HuH-7 (cell line): ENCODE data around the gene LIPC.

Source experiments
- DNase-seq: peaks from one replicate; pipeline ENCODE4 v3.0.0; 2011; ENCODE audit warnings: low spot score

Gene LIPC

DNA sequence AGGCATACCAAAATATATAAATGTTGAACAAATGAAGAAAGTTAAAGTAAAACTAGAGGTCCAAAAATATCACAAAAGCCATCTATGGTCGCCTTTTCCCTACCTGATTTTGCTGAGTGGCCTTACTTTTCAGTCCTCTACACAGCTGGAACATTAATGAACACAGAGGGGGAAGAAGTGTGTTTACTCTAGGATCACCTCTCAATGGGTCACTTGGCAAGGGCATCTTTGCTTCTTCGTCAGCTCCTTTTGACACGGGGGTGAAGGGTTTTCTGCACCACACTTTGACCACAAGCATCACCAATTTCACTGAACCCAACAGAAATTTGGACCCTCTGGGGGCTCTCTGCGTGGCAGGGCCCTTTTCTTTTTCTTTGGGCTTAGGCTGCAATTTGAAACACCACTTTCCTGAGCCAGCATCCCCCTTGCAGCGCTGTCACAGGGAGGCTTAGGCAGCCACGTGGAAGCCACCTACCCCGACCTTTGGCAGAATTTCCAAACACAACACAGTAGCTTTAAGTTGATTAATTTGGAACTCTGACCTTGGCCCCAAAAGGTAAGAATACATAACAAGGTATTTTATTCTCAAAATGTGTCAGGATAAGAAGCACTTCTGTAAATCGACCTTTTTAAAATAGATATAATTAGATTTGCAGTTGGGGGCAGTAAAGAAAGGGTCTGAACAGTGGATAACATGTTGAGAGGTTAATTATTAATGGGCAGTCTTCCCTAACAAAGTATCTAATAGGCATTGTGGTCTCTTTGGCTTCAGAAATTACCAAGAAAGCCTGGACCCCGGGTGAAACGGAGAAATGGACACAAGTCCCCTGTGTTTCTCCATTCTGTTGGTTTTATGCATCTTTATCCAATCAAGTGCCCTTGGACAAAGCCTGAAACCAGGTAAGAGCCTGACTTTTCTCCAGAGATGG lies at the start of gene LIPC:
Gene LIPC (plus strand): TSS at position 771 of the 929 bp plus-strand sequence. CDS start 42 bp downstream, at position 813.
- peak; percentile 48 for DNase-seq

DNA sequence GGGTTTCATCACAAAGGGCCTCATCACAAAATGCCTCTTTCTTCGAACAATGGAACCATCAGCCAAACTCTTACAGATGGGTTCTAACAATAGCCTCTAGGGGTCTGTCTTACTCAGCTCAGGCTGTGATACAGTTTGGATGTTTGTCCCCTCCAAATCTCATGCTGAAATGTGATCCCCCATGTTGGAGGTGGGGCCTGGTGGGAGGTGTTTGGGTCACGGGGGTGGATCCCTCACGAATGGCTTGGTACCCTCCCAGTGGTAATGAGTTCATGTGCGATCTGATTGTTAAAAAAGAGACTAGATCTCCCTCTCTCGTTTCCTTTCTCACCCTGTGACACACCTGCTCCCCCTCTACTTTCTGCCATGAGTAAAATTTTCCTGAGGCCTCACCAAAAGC lies 47.9 kb upstream of the LIPC start:
- no peak for DNase-seq

DNA sequence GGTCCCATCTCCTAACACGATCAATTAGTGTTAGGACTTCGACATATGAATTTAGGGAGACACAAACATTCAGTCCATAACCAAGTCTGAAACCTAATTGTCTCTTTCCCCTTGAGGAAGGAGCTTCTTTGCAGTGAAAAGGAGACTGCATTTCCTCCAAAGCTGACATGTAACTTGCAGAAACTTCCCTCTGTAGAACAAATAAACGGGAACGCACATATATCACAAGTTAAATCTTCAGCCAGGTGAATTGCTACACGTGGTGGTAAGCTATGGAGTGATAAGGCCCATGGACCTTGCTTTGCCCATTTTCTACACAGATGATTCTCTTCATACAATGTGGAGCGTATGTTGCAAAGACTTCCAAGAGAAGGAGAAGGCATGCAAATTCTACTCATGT lies 47.1 kb upstream of the LIPC start:
- no peak for DNase-seq

DNA sequence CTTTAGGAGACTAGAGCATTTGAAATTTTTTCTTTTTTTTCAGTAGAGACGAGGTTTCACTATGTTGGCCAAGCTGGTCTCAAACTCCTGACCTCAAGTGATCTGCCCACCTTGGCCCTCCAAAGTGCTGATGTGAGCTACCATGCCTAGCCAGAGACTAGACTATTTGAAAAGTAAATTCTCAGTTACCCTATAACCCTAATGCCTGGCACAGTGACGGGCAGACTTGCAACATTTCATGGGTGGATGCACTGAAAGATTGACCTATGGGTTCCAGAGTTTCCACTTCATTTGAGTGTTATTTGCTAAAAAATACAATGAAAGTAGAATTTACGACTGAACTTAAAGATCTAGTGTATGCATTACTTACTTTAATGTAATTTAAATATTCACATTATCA lies 45.7 kb upstream of the LIPC start:
- DNase-seq, result no peak

DNA sequence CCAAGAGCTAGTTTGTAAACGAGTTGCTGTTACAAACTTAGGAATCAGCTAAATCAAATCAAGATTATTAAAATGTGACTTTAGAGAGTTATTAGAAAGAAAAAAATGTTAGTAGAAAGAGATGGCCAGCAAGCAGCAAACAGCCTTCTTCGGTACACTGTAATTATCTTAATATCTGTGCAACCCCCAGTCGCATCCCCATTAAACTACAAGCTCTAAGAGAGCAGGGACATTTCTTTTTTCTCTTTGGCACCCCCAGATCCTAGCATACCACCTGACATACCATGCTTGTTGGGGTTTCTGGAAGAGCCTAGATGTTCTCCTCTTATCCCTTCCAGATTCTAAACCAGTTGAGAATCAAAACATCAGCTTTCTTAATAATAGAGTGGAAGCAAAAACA lies 45.1 kb upstream of the LIPC start:
- no peak for DNase-seq

DNA sequence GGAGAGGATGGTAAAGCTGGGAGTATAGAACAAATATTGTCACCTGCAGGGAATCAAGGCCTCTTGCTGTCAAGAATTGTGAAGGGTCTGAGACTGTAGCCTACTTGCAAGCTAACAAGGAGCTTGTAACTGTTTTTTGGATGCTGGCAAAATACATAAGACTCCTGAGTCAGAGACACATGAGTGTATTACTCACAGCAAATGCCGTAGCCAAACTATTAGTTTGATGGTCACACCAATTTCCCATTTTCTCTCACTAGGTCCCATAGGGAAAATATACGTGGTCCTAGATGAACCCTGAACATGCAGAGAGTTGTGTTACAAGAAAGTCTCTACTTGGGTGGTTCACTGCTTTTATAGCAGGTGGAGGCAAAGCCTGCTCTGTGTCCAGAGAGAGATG lies 44.7 kb upstream of the LIPC start:
- no peak for DNase-seq

DNA sequence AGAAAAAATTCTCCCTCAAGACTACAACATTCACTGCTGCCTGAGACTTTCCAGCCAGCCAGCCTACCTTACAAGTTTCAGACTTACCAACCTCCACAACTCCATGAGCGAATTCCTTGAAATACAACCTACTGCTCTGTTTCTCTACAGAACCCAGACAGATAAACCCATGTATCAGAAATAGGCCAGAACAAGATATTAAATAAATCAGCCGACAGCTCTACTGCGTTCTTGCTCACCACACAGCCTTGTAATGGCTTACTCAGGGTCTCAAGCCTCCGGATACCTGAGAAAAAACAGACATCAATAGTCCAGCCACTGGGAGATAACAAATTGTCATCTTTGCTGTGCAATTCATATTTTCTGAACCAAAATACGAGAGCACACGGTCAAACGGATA lies 43.6 kb upstream of the LIPC start:
- no peak for DNase-seq

DNA sequence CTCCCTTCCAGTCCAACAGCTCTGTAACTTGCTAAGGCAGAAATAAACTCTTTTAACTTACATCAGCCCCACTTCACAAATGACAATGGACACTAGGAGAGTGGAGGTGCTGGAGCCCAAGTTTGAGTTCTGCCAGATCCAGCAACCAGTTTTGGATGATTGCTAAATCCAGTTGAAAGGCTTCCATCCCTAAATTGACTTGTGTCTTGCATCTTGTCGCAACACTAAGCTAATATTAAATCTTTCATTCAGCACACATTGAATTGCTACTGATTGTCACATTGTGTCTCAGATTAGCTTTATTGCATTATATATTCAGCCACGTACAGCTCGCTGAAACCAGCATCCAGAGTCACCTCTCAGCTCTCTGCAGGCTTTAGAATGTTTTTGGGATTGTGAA lies 41.7 kb upstream of the LIPC start:
- no peak for DNase-seq

DNA sequence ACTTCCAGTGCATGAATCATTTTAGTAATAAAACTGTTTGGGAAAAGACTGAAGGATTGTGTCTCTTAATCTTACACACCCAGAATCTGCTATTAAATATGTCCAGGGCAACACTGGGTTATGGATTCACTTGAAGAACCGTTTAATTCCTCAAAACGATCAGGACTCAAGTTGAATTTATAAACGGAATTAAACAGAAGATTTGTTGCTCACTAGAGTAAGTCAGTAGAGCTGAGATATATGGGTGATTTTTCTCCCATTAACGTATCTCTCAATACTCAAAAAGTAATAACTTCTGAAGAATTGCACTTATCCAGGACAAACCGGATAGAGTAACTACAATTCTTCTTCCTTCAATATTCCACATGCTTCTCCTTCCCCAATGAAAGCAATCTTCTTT lies 41.1 kb upstream of the LIPC start:
- no peak for DNase-seq

DNA sequence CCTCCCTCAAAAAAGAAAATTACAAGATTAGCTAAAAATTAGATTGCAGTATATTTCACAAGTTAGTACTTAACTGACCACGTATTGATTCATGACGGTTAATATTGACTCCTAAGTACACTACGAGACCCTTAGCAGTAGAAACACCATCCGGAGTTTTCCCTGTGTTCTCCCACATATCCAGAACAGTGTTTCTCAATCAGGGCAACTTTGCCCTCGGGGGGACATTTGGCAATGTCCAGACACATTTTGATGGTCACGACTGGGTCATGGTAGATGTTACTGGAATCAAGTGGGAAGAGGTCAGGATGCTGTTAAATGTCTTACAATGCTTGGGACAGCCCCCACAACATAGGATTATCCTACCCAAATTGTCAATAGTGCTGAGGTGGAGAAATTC lies 40.7 kb upstream of the LIPC start:
- DNase-seq, result no peak

DNA sequence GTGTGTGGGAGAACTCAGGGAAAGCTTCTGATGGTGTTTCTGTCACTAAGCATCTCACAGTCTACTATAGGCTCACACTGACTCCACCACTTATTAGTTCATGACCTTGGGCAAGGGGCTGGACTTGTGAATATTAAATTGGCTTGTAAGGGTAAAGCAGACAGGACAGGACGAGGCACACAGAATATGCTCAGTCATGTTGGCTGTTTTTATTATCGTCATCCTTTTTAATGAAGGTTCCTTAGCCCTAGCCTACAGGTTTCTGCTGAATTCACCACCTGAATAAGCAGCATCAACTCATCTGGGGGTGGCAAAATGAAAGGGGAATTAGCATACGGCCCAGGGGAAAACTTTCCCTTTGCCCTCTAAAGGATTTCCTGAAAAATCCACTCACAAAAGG lies 39.6 kb upstream of the LIPC start:
- no peak for DNase-seq

DNA sequence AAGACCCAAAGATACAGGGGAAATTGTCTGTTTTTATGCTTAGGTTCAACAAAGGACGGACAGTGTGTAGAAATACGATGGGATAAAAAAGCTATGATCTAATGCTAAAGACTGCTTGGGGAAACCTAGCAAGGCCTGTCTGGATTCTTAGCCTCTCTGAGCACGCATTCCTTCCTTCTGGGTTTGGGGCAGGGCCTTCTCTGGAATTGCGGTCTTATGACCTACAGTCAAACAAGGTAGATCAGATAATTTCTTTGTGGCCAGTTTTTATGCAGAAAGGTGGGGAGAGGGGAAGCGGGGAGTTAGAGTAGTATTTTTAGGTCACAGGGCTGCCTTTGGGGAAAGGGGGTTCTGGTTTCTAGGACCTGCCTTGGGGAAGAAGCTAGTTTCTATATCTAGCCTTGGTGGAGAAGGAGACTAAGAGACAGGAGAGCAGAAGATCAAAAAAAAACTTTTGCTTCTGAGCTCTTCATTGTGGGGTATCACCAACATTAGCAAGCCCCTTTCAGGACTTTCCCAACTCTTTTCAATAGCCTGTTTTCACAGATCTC lies 39.1 kb upstream of the LIPC start:
- DNase-seq, result no peak

DNA sequence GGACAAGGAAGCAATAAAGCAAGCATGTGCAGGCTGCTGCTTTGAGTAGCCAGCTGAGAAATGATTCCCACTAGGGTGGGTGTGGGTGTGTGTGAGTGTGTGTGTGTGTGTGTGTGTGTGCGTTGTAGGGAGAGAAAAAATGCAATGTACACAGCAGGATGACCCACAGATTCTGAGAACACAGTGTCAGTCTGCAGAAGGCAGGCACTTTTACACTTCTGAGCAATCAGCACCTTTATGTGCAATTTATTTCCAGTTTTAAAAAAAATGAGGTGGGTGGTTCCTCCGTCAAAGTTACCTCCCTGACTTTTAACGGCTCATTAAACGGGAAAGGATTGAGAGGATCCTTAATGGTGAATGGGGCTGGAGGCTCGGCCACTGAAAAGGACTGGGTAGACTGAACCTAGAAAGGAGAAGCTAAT lies 38.5 kb upstream of the LIPC start:
- DNase-seq, result no peak

DNA sequence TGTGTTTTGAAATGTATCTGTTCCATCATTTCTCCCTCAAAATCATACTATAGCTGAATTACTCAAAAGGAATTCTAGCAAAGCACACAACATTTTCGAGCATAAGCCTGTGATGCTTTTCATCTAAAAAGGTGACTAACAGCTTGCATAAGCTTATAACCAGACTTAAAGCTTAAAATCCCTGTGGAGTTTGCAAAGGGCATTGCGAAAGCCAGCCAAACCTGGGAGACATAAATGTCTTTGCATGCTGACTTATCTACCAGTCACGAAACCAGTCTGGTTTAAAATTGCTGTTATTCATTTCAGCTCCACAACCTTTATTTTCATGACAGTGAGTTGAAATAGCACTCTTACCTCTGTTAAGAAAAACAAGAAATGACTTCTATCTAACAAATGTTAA lies 35.6 kb upstream of the LIPC start:
- no peak for DNase-seq

DNA sequence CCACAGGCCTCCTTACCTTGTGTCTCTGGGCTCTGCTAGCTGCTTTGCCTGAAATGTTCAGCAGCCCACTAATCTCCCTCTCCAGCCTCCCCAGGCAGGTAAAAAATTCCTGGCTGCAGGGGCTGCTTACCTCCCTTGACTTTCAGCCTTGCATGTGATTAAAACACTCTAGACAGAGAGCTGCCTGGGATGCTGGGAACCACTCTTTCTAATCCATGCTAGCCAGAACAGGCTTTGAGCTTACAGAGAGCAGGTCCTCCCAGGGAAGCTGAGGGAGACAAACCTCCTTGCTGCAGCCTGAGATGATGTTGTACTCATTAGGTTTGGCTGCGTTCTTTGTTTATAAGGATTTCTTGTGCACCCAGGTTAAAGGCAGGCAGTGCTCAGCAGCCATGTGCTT lies 33.7 kb upstream of the LIPC start:
- DNase-seq, result no peak

DNA sequence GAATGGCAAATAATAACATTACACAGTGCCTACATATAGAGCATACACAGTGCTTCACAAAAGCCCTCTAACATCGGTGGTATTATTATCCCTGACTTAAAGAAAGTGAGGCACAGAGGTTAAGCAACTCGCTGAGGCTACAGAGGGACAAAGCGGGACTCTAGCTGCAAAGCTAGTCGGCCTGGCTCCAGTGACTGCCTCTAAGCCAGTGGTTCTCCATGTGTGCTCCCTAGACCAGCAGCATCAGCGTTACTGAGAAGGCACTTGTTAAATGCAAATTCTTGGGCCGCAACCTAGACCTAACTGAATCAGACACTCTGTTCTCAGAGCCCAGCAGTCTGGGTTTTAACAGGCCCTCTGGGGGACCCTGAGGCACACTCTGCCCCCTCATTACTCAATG lies 33.1 kb upstream of the LIPC start:
- no peak for DNase-seq

DNA sequence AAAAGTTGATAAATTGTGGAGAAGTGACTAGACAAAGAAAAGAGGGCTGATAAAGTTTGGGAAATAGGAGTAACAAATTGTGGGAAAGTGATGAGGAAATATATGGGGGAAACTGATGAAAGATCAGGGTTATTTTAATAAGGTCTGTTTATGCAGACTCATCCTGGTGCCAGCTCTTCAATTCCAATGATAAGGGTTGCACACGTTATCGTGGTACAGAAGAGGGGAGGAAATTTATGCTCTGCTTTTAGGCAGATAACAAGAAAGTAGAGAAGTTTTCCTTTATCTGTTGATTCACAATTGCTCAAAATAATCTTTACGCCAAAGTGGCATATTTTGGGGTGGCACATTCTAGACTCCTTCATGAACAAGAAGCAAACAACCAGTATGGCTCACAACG lies 32.1 kb upstream of the LIPC start:
- no peak for DNase-seq

DNA sequence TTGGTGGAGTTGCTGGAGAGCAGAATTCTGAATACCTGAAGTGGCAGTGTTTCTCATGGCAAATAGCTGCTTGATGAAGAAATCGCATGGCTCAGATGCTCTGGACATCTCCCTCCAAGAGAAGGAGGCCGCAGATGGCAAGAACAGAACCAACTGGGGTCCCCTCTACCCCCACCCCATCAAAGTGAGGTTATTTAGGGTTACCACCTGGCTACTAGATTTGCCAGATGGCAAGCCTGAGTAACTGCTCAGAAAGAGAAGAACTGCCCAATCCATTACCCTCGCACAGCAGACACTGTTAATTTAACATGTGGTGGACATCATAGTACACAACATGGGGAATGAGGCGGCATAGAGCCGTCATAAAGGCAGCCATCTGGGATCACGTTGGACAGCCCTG lies 30.5 kb upstream of the LIPC start:
- no peak for DNase-seq

DNA sequence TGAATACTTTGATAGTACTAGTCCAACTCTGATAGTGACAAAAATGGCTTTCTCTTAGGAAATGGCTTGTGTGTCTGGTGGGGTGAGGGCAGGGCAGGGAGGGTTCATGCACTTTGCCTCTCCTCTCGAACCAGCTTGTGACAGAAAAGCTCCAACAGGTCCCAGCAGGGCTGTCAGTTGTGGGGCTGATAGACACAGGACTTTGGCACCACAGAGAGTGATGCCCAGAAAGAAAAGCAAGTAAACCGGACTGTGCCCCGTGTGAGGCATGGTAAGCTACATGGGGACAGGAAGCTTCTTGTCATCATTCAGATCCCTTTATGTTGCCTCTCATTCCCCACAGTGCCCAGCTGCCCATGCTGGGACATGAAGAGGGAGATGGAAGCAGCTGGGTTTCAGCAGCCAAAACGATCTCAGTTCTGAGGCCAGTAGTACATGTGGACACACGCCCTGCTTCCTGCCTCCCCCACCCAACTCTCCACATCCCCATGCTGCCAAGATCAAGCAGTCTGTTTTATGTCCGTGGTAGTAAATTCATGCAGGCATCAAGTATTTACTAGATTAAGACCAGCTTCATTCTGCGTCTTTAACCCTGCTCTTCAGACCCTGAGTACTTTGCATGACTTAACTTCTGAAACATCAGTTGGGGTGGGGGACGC lies 29.7 kb upstream of the LIPC start:
- no peak for DNase-seq

DNA sequence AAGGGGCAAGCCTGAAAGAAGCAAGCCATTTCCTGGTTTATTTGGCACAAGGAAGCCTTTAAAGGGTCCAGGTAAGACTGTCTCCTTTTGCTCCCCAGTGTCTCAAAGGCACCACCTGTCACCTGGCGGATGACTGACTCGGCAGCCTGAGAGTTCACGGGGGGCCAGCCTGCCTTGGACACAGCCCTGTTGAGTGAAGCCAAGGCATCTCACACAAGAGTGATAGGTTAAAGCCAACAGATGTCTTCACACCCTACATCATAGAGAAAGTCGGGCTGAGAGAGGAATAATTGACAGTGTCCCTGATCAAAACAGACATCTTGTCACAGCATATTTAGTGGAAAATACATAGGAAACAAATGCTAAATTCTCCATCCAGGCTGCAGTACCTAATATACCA lies 28.2 kb upstream of the LIPC start:
- DNase-seq, result no peak

DNA sequence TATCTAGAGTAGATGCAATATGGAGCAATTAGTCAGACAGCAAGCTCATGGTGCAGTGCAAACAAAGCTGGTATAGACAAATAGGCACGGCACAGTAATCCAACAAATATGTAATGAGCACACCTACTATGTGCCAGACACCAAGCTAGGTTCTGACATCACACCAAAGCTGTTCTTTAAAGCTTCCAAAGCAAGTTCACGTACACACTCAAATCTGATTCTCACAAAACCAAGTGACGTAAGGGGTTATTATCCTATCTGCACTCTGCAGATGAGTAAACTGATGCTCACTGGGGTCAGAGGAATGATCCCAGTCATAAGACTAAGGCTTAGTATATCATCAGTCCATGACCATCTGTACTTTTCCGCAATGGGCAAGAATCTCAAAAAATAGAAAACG lies 27.8 kb upstream of the LIPC start:
- DNase-seq, result no peak

DNA sequence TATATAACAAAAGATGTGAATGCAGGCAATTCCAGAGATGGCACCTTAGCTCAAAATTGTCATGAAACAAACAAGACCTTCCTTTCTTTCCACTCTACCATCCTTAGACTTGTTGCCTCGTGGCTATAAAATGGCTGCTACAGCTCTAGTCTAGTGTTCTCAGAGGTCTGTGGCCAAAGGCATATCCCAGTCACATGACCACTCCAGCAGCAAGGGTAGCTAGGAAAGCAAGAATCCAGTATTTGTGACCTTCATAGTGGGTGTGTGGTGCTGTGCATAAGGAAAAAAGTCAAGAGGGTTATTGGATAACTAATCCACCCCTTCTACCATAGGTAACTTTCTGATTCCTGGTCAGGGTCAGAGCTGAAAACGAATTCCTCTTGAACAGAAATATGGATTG lies 27.1 kb upstream of the LIPC start:
- no peak for DNase-seq

DNA sequence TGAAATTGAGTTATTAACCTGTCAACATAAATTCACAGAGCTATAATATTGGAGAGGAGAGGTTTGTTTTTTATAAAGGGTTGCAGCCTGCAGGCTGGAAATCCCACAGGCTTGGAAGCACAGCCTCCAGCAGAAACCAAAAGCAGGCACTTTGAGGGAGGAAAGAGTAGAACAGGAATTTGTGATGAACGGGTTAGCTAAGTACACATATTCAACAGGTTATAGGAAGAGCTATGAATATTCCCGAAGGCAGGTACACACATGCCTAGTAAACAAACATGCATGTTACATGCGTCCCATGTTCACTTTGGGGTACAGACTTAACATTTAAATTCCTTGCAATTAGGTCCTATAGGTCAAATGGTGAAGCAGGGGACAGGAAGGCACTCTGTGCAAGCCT lies 25.9 kb upstream of the LIPC start:
- no peak for DNase-seq
